ENCODE data around the gene NDUFS8. TPM values are rescaled to one million over a fixed set of nuclear protein-coding genes. Genes with fewer than 3 reads are reported as not detected.

NDUFS8 gene
- total and polyA plus RNA-seq, 2 experiments from 2014 or later: 111 to 286 TPM

- H3K9me3 ChIP-seq (ENCODE audit: low read depth): no peaks in the 10 kb centered on the region
- peak overlapping the region; percentile 57 for H3K27ac ChIP-seq
- no peak overlapping the region for H3K4me3 ChIP-seq
- no peaks in the 10 kb centered on the region for H3K27me3 ChIP-seq
- no peak for DNase-seq (ENCODE audit: low spot score)
- H3K4me1 ChIP-seq (ENCODE audit: insufficient read depth): peaks cover 24% of the 10 kb centered on the region
- no peak overlapping the region for H3K4me2 ChIP-seq
- TF ChIP-seq CTCF (IDR thresholded peaks at IDR 0.05; ENCODE audit: poor library complexity) (no peak), EZH2phosphoT487 (IDR thresholded peaks at IDR 0.05; ENCODE audit: low read depth, severe bottlenecking, unreplicated experiment) (no peak), EZH2 (IDR thresholded peaks at IDR 0.05; ENCODE audit: borderline replicate concordance) (no peak)
- 87% methylated on average over 8 of the region's 8 CpGs for WGBS (ENCODE audit: low lambda C conversion rate, missing lambda C conversion rate)
- H3K9me2 ChIP-seq (replicated peaks; ENCODE audit: insufficient read depth): no peaks in the 10 kb centered on the region
- peaks cover 7% of the 10 kb centered on the region for H3K79me2 ChIP-seq
- no peak overlapping the region for H2AFZ ChIP-seq
- no peaks in the 10 kb centered on the region for H3K36me3 ChIP-seq (replicated peaks; ENCODE audit: insufficient read depth, low read depth)
- no peaks in the 10 kb centered on the region for H4K20me1 ChIP-seq (ENCODE audit: insufficient read depth, poor library complexity, severe bottlenecking)
These were observed 12.5 kb downstream of the NDUFS8 start for GRCh38 chr11:68043029-68043348.

GRCh38 chr11:68043349-68044144 lies 13.1 kb downstream of the NDUFS8 start:
- 87% methylated on average over 19 of the region's 36 CpGs for WGBS (ENCODE audit: low lambda C conversion rate, missing lambda C conversion rate)
- Histone ChIP-seq H3K27ac (peak overlapping the region; percentile 57), H3K36me3 (replicated peaks; ENCODE audit: insufficient read depth, low read depth) (no peaks in the 10 kb centered on the region), H3K9me2 (replicated peaks; ENCODE audit: insufficient read depth) (no peaks in the 10 kb centered on the region), H2AFZ (no peak overlapping the region), H4K20me1 (ENCODE audit: insufficient read depth, poor library complexity, severe bottlenecking) (no peaks in the 10 kb centered on the region), H3K4me3 (no peak overlapping the region), H3K79me2 (peaks cover 3% of the 10 kb centered on the region), H3K4me2 (peak overlapping the region; percentile 25), H3K27me3 (no peaks in the 10 kb centered on the region), H3K4me1 (ENCODE audit: insufficient read depth) (peaks cover 18% of the 10 kb centered on the region), H3K9me3 (ENCODE audit: low read depth) (no peaks in the 10 kb centered on the region)
- TF ChIP-seq CTCF (IDR thresholded peaks at IDR 0.05; ENCODE audit: poor library complexity) (no peak), EZH2 (IDR thresholded peaks at IDR 0.05; ENCODE audit: borderline replicate concordance) (no peak), EZH2phosphoT487 (IDR thresholded peaks at IDR 0.05; ENCODE audit: low read depth, severe bottlenecking, unreplicated experiment) (no peak)
- DNase-seq (ENCODE audit: low spot score): peak; percentile 74

GRCh38 chr11:68044145-68044813 lies 13.8 kb downstream of the NDUFS8 start:
- H3K4me2 ChIP-seq: peak overlapping the region; percentile 25
- no peak overlapping the region for H3K4me3 ChIP-seq
- H3K9me2 ChIP-seq (replicated peaks; ENCODE audit: insufficient read depth): no peaks in the 10 kb centered on the region
- H3K27ac ChIP-seq: no peak overlapping the region
- no peaks in the 10 kb centered on the region for H3K27me3 ChIP-seq
- no peaks in the 10 kb centered on the region for H3K36me3 ChIP-seq (replicated peaks; ENCODE audit: insufficient read depth, low read depth)
- WGBS (ENCODE audit: low lambda C conversion rate, missing lambda C conversion rate): 88% methylated on average over 24 of the region's 24 CpGs
- no peak for TF ChIP-seq CTCF (IDR thresholded peaks at IDR 0.05; ENCODE audit: poor library complexity)
- TF ChIP-seq EZH2 (IDR thresholded peaks at IDR 0.05; ENCODE audit: borderline replicate concordance): no peak
- no peak for TF ChIP-seq EZH2phosphoT487 (IDR thresholded peaks at IDR 0.05; ENCODE audit: low read depth, severe bottlenecking, unreplicated experiment)
- no peak for DNase-seq (ENCODE audit: low spot score)
- no peaks in the 10 kb centered on the region for H4K20me1 ChIP-seq (ENCODE audit: insufficient read depth, poor library complexity, severe bottlenecking)
- no peak overlapping the region for H2AFZ ChIP-seq
- peaks cover 14% of the 10 kb centered on the region for H3K4me1 ChIP-seq (ENCODE audit: insufficient read depth)
- peaks cover 3% of the 10 kb centered on the region for H3K79me2 ChIP-seq
- H3K9me3 ChIP-seq (ENCODE audit: low read depth): no peaks in the 10 kb centered on the region
